ENCODE data around the gene RAD51B. TPM values are rescaled to one million over a fixed set of nuclear protein-coding genes. Genes with fewer than 3 reads are reported as not detected.

The RAD51B gene
- total RNA-seq, 5 donors from 2014 or later (not counting 1 experiment from before 2014, with no cell fraction given), result 25.4 to 47.9 (median 30.0) TPM

GRCh38 chr14:68487805-68488590 lies 668.4 kb downstream of the RAD51B start:
- Histone ChIP-seq H3K4me3 (ENCODE audit: control insufficient read depth in 1 of 2, extremely low read depth in 1 of 2, low read length in 1 of 2) (no peak overlapping the region), H3K9me3 (no peaks in the 10 kb centered on the region), H3K36me3 (ENCODE audit: control insufficient read depth in 2 of 2, extremely low read depth in 1 of 2, insufficient read depth in 1 of 2, low read length in 1 of 2) (no peaks in the 10 kb centered on the region), H3K27ac (ENCODE audit: low read length) (no peak overlapping the region), H3K4me1 (ENCODE audit: control insufficient read depth in 1 of 2, extremely low read depth in 1 of 2, insufficient read depth in 2 of 2, low read length in 2 of 2) (peaks cover 23 to 29% of the 10 kb centered on the region in 2 experiments), H3K27me3 (replicated peaks in 1 of 2; ENCODE audit: control insufficient read depth in 2 of 2, extremely low read depth in 1 of 2, insufficient read depth in 2 of 2, low read length in 1 of 2) (no peaks in the 10 kb centered on the region)
- 58% methylated on average over 2 of the region's 3 CpGs for WGBS (ENCODE audit: insufficient coverage)
- H3K27me3 Mint-ChIP-seq, result no peaks in the 10 kb centered on the region
- ChIA-PET POLR2A (interaction anchor here in 1 of 2 donors (0.5 to 0.7 kb wide), 2 partner anchors 213 to 299 kb away, joined by 3 to 5 read pairs; no protein-coding TSS in a partner anchor), CTCF (no interaction called here)
- DNase-seq, result no peak
- H3K4me1 Mint-ChIP-seq, result peaks cover 45 to 54% (median 46%) of the 10 kb centered on the region in 3 donors
- H3K4me3 Mint-ChIP-seq, result no peak overlapping the region
- H3K36me3 Mint-ChIP-seq, result no peaks in the 10 kb centered on the region
- ATAC-seq (replicated peaks in 1 of 4), result no peak
- no peaks in the 10 kb centered on the region for H3K9me3 Mint-ChIP-seq
- peak overlapping the region in 1 of 2 donors; percentile 24 for H3K27ac Mint-ChIP-seq

GRCh38 chr14:68491793-68492192 lies 672.2 kb downstream of the RAD51B start:
- no peak overlapping the region for H3K27ac ChIP-seq (ENCODE audit: low read length)
- no peaks in the 10 kb centered on the region for H3K36me3 ChIP-seq (ENCODE audit: control insufficient read depth in 2 of 2, extremely low read depth in 1 of 2, insufficient read depth in 1 of 2, low read length in 1 of 2)
- peaks cover 19 to 26% of the 10 kb centered on the region in 2 experiments for H3K4me1 ChIP-seq (ENCODE audit: control insufficient read depth in 1 of 2, extremely low read depth in 1 of 2, insufficient read depth in 2 of 2, low read length in 2 of 2)
- no peak for DNase-seq
- H3K4me3 Mint-ChIP-seq, result no peak overlapping the region
- H3K9me3 Mint-ChIP-seq, result no peaks in the 10 kb centered on the region
- peaks cover 37 to 45% (median 42%) of the 10 kb centered on the region in 3 donors for H3K4me1 Mint-ChIP-seq
- no peaks in the 10 kb centered on the region for H3K9me3 ChIP-seq
- no peaks in the 10 kb centered on the region for H3K27me3 Mint-ChIP-seq
- CTCF ChIA-PET, result no interaction called here
- ATAC-seq (replicated peaks in 1 of 4), result no peak
- no peaks in the 10 kb centered on the region for H3K27me3 ChIP-seq (replicated peaks in 1 of 2; ENCODE audit: control insufficient read depth in 2 of 2, extremely low read depth in 1 of 2, insufficient read depth in 2 of 2, low read length in 1 of 2)
- WGBS (ENCODE audit: insufficient coverage), result 91% methylated on average over 6 of the region's 6 CpGs
- no peak overlapping the region for H3K4me3 ChIP-seq (ENCODE audit: control insufficient read depth in 1 of 2, extremely low read depth in 1 of 2, low read length in 1 of 2)
- POLR2A ChIA-PET, result interaction anchor here in 1 of 2 donors (0.6 to 1.0 kb wide), 2 partner anchors 34 to 304 kb away, joined by 3 to 4 read pairs; no protein-coding TSS in a partner anchor
- H3K27ac Mint-ChIP-seq, result peak overlapping the region in 1 of 2 donors; percentile 3
- H3K36me3 Mint-ChIP-seq, result peaks cover 4% of the 10 kb centered on the region

GRCh38 chr14:68492381-68493151 lies 673.0 kb downstream of the RAD51B start:
- H3K4me3 ChIP-seq (ENCODE audit: control insufficient read depth in 1 of 2, extremely low read depth in 1 of 2, low read length in 1 of 2), result no peak overlapping the region
- H3K27ac Mint-ChIP-seq, result peak overlapping the region in 1 of 2 donors; percentile 36
- no peaks in the 10 kb centered on the region for H3K9me3 ChIP-seq
- WGBS (ENCODE audit: insufficient coverage), result 100% methylated on average over 2 of the region's 5 CpGs
- no peak for ATAC-seq (replicated peaks in 1 of 4)
- no peaks in the 10 kb centered on the region for H3K27me3 Mint-ChIP-seq
- ChIA-PET CTCF (no interaction called here), POLR2A (interaction anchor here (0.6 to 1.1 kb wide), 4 partner anchors 14 to 303 kb away, joined by 3 to 4 read pairs (median 4); no protein-coding TSS in a partner anchor)
- peaks cover 37 to 43% (median 37%) of the 10 kb centered on the region in 3 donors for H3K4me1 Mint-ChIP-seq
- no peaks in the 10 kb centered on the region for H3K27me3 ChIP-seq (replicated peaks in 1 of 2; ENCODE audit: control insufficient read depth in 2 of 2, extremely low read depth in 1 of 2, insufficient read depth in 2 of 2, low read length in 1 of 2)
- H3K9me3 Mint-ChIP-seq, result no peaks in the 10 kb centered on the region
- no peak overlapping the region for H3K4me3 Mint-ChIP-seq
- H3K36me3 Mint-ChIP-seq, result peaks cover 4% of the 10 kb centered on the region
- no peaks in the 10 kb centered on the region for H3K36me3 ChIP-seq (ENCODE audit: control insufficient read depth in 2 of 2, extremely low read depth in 1 of 2, insufficient read depth in 1 of 2, low read length in 1 of 2)
- no peak for DNase-seq
- H3K27ac ChIP-seq (ENCODE audit: low read length), result no peak overlapping the region
- H3K4me1 ChIP-seq (ENCODE audit: control insufficient read depth in 1 of 2, extremely low read depth in 1 of 2, insufficient read depth in 2 of 2, low read length in 2 of 2), result peaks cover 19 to 23% of the 10 kb centered on the region in 2 experiments

- CTCF ChIA-PET, result interaction anchor here in 1 of 2 donors (0.6 kb wide), 1 partner anchor 665 kb away, joined by 3 read pairs; no protein-coding TSS in a partner anchor
- peak overlapping the region in 1 of 2 donors; percentile 46 for H3K27ac Mint-ChIP-seq
- H3K27me3 Mint-ChIP-seq, result no peaks in the 10 kb centered on the region
- Histone ChIP-seq H3K27me3 (replicated peaks in 1 of 2; ENCODE audit: control insufficient read depth in 2 of 2, extremely low read depth in 1 of 2, insufficient read depth in 2 of 2, low read length in 1 of 2) (no peaks in the 10 kb centered on the region), H3K36me3 (ENCODE audit: control insufficient read depth in 2 of 2, extremely low read depth in 1 of 2, insufficient read depth in 1 of 2, low read length in 1 of 2) (no peaks in the 10 kb centered on the region), H3K27ac (ENCODE audit: low read length) (no peak overlapping the region), H3K9me3 (no peaks in the 10 kb centered on the region), H3K4me3 (ENCODE audit: control insufficient read depth in 1 of 2, extremely low read depth in 1 of 2, low read length in 1 of 2) (no peak overlapping the region), H3K4me1 (ENCODE audit: control insufficient read depth in 1 of 2, extremely low read depth in 1 of 2, insufficient read depth in 2 of 2, low read length in 2 of 2) (peaks cover 17 to 23% of the 10 kb centered on the region in 2 experiments)
- 94% methylated on average over 4 of the region's 9 CpGs for WGBS (ENCODE audit: insufficient coverage)
- H3K9me3 Mint-ChIP-seq, result no peaks in the 10 kb centered on the region
- peak overlapping the region in 1 of 3 donors; percentile 8 for H3K4me3 Mint-ChIP-seq
- DNase-seq (no peak), ATAC-seq (replicated peaks in 1 of 4) (no peak)
- peaks cover 36 to 40% (median 38%) of the 10 kb centered on the region in 3 donors for H3K4me1 Mint-ChIP-seq
- H3K36me3 Mint-ChIP-seq, result peaks cover 4% of the 10 kb centered on the region
- POLR2A ChIA-PET, result interaction anchor here in 1 of 2 donors (0.6 to 1.1 kb wide), 2 partner anchors 13 to 83 kb away, joined by 4 to 7 read pairs; no protein-coding TSS in a partner anchor
These were observed 673.8 kb downstream of the RAD51B start for GRCh38 chr14:68493152-68493911.

GRCh38 chr14:68495101-68496039 lies 675.8 kb downstream of the RAD51B start:
- peaks cover 4% of the 10 kb centered on the region for H3K36me3 Mint-ChIP-seq

More at GRCh38 chr14:68495101-68496039, 675.8 kb downstream of the RAD51B start:
- no peaks in the 10 kb centered on the region for H3K9me3 Mint-ChIP-seq
- H3K27ac Mint-ChIP-seq, result peak overlapping the region; percentile 71 to 89
- H3K27ac ChIP-seq (ENCODE audit: low read length), result no peak overlapping the region
- no peaks in the 10 kb centered on the region for H3K9me3 ChIP-seq
- no peak overlapping the region for H3K4me3 ChIP-seq (ENCODE audit: control insufficient read depth in 1 of 2, extremely low read depth in 1 of 2, low read length in 1 of 2)
- no peaks in the 10 kb centered on the region for H3K27me3 ChIP-seq (replicated peaks in 1 of 2; ENCODE audit: control insufficient read depth in 2 of 2, extremely low read depth in 1 of 2, insufficient read depth in 2 of 2, low read length in 1 of 2)
- peaks cover 17 to 23% of the 10 kb centered on the region in 2 experiments for H3K4me1 ChIP-seq (ENCODE audit: control insufficient read depth in 1 of 2, extremely low read depth in 1 of 2, insufficient read depth in 2 of 2, low read length in 2 of 2)
- peak overlapping the region in 2 of 3 donors; percentile 42 to 57 for H3K4me3 Mint-ChIP-seq
- DNase-seq (peak in 30 of 35 experiments; percentile 15 to 63 (median 42)), ATAC-seq (replicated peaks in 1 of 4) (peak; percentile 82 to 99 (median 88))
- peaks cover 32 to 58% (median 47%) of the 10 kb centered on the region in 3 donors for H3K4me1 Mint-ChIP-seq
- CTCF ChIA-PET, result interaction anchor here in 1 of 2 donors (0.6 kb wide), 1 partner anchor 150 kb away, joined by 3 read pairs; no protein-coding TSS in a partner anchor
- H3K27me3 Mint-ChIP-seq, result no peaks in the 10 kb centered on the region
- H3K36me3 ChIP-seq (ENCODE audit: control insufficient read depth in 2 of 2, extremely low read depth in 1 of 2, insufficient read depth in 1 of 2, low read length in 1 of 2), result no peaks in the 10 kb centered on the region
- POLR2A ChIA-PET, result interaction anchor here (0.6 to 1.1 kb wide), 4 partner anchors 11 to 171 kb away, joined by 3 to 4 read pairs (median 3); no protein-coding TSS in a partner anchor
- 57% methylated on average over 8 of the region's 14 CpGs for WGBS (ENCODE audit: insufficient coverage)
